HepG2 (cell line): ENCODE data around the gene CDC23.

Experiments
- FOXM1 ChIP-seq: sonication (generic); formaldehyde crosslinking; IDR thresholded peaks from 2 replicates; pipeline ENCODE4 v1.5.0; 2020; ENCODE audit warnings: missing genetic modification reagents
- HMGXB4 ChIP-seq, 2 experiments: sonication (generic) in 1 of 2; formaldehyde crosslinking in 1 of 2; IDR thresholded peaks; 2 replicates each; pipeline versions ENCODE4 v1.4.0 to v1.6.1; 2018 to 2020; ENCODE audit warnings: missing genetic modification reagents in 2 of 2, borderline replicate concordance in 1 of 2, low read depth in 1 of 2, mild to moderate bottlenecking in 1 of 2, missing biosample characterization in 1 of 2
- HOXA7 ChIP-seq: sonication (generic); formaldehyde crosslinking; IDR thresholded peaks from 2 replicates; pipeline ENCODE4 v1.8.1; 2022; ENCODE audit warnings: mild to moderate bottlenecking, missing genetic modification reagents, moderate library complexity
- POLR2AphosphoS5 ChIP-seq: IDR thresholded peaks from 2 replicates; pipeline ENCODE4 v1.6.1; 2012; ENCODE audit warnings: low read depth, low read length
- SAFB2 ChIP-seq: sonication (generic); formaldehyde crosslinking; IDR thresholded peaks from 2 replicates; pipeline ENCODE4 v1.5.1; 2020; ENCODE audit warnings: missing genetic modification reagents, low read depth, mild to moderate bottlenecking, borderline replicate concordance
- ZMYM2 ChIP-seq: sonication (generic); formaldehyde crosslinking; IDR thresholded peaks from 2 replicates; pipeline ENCODE4 v1.8.0; 2022; ENCODE audit warnings: mild to moderate bottlenecking, missing genetic modification reagents
- ZNF558 ChIP-seq: sonication (generic); formaldehyde crosslinking; IDR thresholded peaks from 2 replicates; pipeline ENCODE4 v1.9.0; 2022; ENCODE audit warnings: mild to moderate bottlenecking, missing genetic modification reagents, borderline replicate concordance
- TF ChIP-seq, protein P1 (sequence below): IDR thresholded peaks from 2 replicates; pipeline ENCODE4 v1.6.1; 2016; ENCODE audit warnings: low read depth, borderline replicate concordance

DNA sequence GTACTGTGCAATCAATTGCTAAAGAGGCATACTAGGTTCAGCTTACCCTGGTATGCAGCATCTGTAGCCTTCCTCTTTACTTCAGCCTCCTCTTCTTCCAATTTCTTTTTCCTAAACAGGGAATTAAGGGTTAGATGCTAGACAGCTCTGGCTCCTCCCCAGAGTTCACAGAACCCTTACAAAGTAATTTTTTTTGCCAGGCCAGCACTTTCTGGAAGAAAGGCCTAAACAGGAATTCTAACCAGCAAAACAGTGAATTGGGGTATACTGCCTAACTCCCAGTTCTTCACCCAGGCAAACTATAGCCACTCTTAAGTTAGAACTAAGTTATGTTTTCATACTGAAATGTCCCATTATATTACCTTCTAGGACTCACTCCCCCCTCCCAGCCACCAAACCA, 42.8 kb downstream of the CDC23 start:
- TF ChIP-seq HOXA7 = no peak
- TF ChIP-seq FOXM1 (CRISPR knock-in tag) = no peak
- no peak for TF ChIP-seq POLR2AphosphoS5
- TF ChIP-seq SAFB2 (CRISPR knock-in tag) = no peak
- TF ChIP-seq, protein P1, sequence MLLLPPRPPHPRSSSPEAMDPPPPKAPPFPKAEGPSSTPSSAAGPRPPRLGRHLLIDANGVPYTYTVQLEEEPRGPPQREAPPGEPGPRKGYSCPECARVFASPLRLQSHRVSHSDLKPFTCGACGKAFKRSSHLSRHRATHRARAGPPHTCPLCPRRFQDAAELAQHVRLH (CRISPR knock-in tag) = no peak
- no peak for TF ChIP-seq ZMYM2
- TF ChIP-seq ZNF558 (CRISPR knock-in tag) = no peak
- TF ChIP-seq HMGXB4 (CRISPR knock-in tag; IDR thresholded peaks at IDR 0.05; ENCODE audit: borderline replicate concordance in 1 of 2, low read depth in 1 of 2) = no peak
